Neural cell (in vitro differentiated cells): ENCODE data around the gene CLDN14. TPM values are rescaled to one million over a fixed set of nuclear protein-coding genes. Genes with fewer than 3 reads are reported as not detected.

ENCODE experiments used
- H2AFZ ChIP-seq: fragments of 200-600, 300-800 bp; sonication (generic), shearing (Covaris generic); 2 replicates; pipeline ENCODE4 v1.6.0; 2014; ENCODE audit warnings: low read depth, mild to moderate bottlenecking, antibody characterized with exemption, low read length, moderate library complexity
- H3F3A ChIP-seq: fragments of 200-600 bp; shearing (Covaris generic); 2 replicates; pipeline ENCODE4 v1.6.1; 2016; ENCODE audit warnings: mild to moderate bottlenecking, moderate library complexity, mixed read lengths, antibody characterized with exemption, low read length; ENCODE audit not compliant: insufficient read depth, poor library complexity, severe bottlenecking
- H3K27ac ChIP-seq: fragments of 200-600, 300-800 bp; sonication (generic), shearing (Covaris generic); 2 replicates; pipeline ENCODE4 v1.5.1; 2014; ENCODE audit warnings: mild to moderate bottlenecking, low read length, moderate library complexity
- H3K27me3 ChIP-seq: fragments of 300-800, 200-600 bp; sonication (generic), shearing (Covaris generic); 2 replicates; pipeline ENCODE4 v1.6.0; 2014; ENCODE audit warnings: mild to moderate bottlenecking, low read depth, low read length, moderate library complexity; ENCODE audit not compliant: insufficient read depth
- H3K36me3 ChIP-seq: fragments of 300-800, 200-600 bp; sonication (generic), shearing (Covaris generic); 2 replicates; pipeline ENCODE4 v1.5.1; 2014; ENCODE audit warnings: mild to moderate bottlenecking, antibody characterized with exemption, low read length, moderate library complexity; ENCODE audit not compliant: insufficient read depth
- H3K4me2 ChIP-seq: fragments of 300-800, 200-600 bp; sonication (generic), shearing (Covaris generic); 2 replicates; pipeline ENCODE4 v1.6.0; 2014; ENCODE audit warnings: mild to moderate bottlenecking, low read length
- H3K4me3 ChIP-seq: fragments of 300-800, 200-600 bp; sonication (generic), shearing (Covaris generic); 2 replicates; pipeline ENCODE4 v1.5.1; 2014; ENCODE audit warnings: mild to moderate bottlenecking, low read length, moderate library complexity
- H3K79me2 ChIP-seq: fragments of 200-600 bp; shearing (Covaris generic); replicated peaks from 2 replicates; pipeline ENCODE4 v1.6.0; 2014; ENCODE audit warnings: mild to moderate bottlenecking, low read length, moderate library complexity; ENCODE audit not compliant: insufficient read depth
- H3K9ac ChIP-seq: fragments of 300-800, 200-600 bp; sonication (generic), shearing (Covaris generic); 2 replicates; pipeline ENCODE4 v1.6.1; 2016; ENCODE audit warnings: mild to moderate bottlenecking, low read length, mixed read lengths
- H3K9me2 ChIP-seq: fragments of 200-600 bp; shearing (Covaris generic); 2 replicates; pipeline ENCODE4 v1.6.1; 2016; ENCODE audit warnings: mild to moderate bottlenecking, low read length, mixed read lengths; ENCODE audit not compliant: insufficient read depth
- H3K9me3 ChIP-seq: fragments of 200-600, 300-800 bp; sonication (generic), shearing (Covaris generic); 2 replicates; pipeline ENCODE4 v1.6.1; 2016; ENCODE audit warnings: mild to moderate bottlenecking, mixed run types, low read length, moderate library complexity, mixed read lengths
- H4K20me1 ChIP-seq: fragments of 200-600 bp; shearing (Covaris generic); 2 replicates; pipeline ENCODE4 v1.6.1; 2016; ENCODE audit warnings: mild to moderate bottlenecking, mixed run types; ENCODE audit not compliant: insufficient read depth
- EP300 ChIP-seq: fragments of 450-650 bp; conservative IDR thresholded peaks from 2 replicates; pipeline ENCODE4 v1.6.1; 2014; ENCODE audit warnings: antibody characterized with exemption, mild to moderate bottlenecking, moderate library complexity; ENCODE audit not compliant: poor library complexity, severe bottlenecking
- EZH2 ChIP-seq: fragments of 200-600, 300-800 bp; shearing (Covaris generic), sonication (generic); IDR thresholded peaks from 2 replicates; pipeline ENCODE4 v1.6.1; 2014; ENCODE audit warnings: antibody characterized with exemption, low read length, borderline replicate concordance, mild to moderate bottlenecking; ENCODE audit not compliant: insufficient read depth, poor library complexity, severe bottlenecking
- MXI1 ChIP-seq: fragments of 450-650 bp; conservative IDR thresholded peaks from 2 replicates; pipeline ENCODE4 v1.6.1; 2014; ENCODE audit warnings: antibody characterized with exemption, mild to moderate bottlenecking; ENCODE audit not compliant: poor library complexity, severe bottlenecking
- POLR2AphosphoS5 ChIP-seq: IDR thresholded peaks from 2 replicates; pipeline ENCODE4 v1.6.1; 2012
- RAD21 ChIP-seq: fragments of 450-650 bp; conservative IDR thresholded peaks from 2 replicates; pipeline ENCODE4 v1.6.1; 2014; ENCODE audit warnings: antibody characterized with exemption, mild to moderate bottlenecking, moderate library complexity
- REST ChIP-seq: IDR thresholded peaks from 2 replicates; pipeline ENCODE4 v1.6.1; 2012; ENCODE audit warnings: borderline replicate concordance
- SMC3 ChIP-seq: fragments of 450-650 bp; conservative IDR thresholded peaks from 2 replicates; pipeline ENCODE4 v1.6.1; 2014; ENCODE audit warnings: antibody characterized with exemption, mild to moderate bottlenecking, moderate library complexity; ENCODE audit not compliant: poor library complexity
- TAF1 ChIP-seq: IDR thresholded peaks from 2 replicates; pipeline ENCODE4 v1.6.1; 2012; ENCODE audit warnings: low read depth
- polyA plus RNA-seq: library from polyadenylated mRNA; depleted of rRNA; stranded (reverse); fragments of >200 nt; gene quantifications from 2 replicates; pipeline ENCODE4 v1.2.3, GENCODE V29; 2014
- TF ChIP-seq, protein P1 (sequence below): fragments of 450-650 bp; IDR thresholded peaks from 2 replicates; pipeline ENCODE4 v1.5.1; 2014; ENCODE audit warnings: antibody characterized with exemption, mild to moderate bottlenecking, moderate library complexity; ENCODE audit not compliant: poor library complexity, severe bottlenecking

The CLDN14 gene
- polyA plus RNA-seq, 1 donor from 2014 or later = not detected

- Histone ChIP-seq H2AFZ (no peak overlapping the region), H3K9me2 (no peaks in the 10 kb centered on the region), H3K27me3 (no peaks in the 10 kb centered on the region), H3K79me2 (no peaks in the 10 kb centered on the region), H3K9ac (no peak overlapping the region), H3K4me3 (no peak overlapping the region), H3K36me3 (no peaks in the 10 kb centered on the region), H3K9me3 (no peaks in the 10 kb centered on the region), H3K4me2 (no peak overlapping the region), H3F3A (no peaks in the 10 kb centered on the region), H3K27ac (no peak overlapping the region), H4K20me1 (no peaks in the 10 kb centered on the region)
- TF ChIP-seq EP300 (no peak), EZH2 (no peak), MXI1 (no peak), RAD21 (no peak), REST (no peak), TAF1 (no peak), SMC3 (no peak)
- TF ChIP-seq, protein P1, sequence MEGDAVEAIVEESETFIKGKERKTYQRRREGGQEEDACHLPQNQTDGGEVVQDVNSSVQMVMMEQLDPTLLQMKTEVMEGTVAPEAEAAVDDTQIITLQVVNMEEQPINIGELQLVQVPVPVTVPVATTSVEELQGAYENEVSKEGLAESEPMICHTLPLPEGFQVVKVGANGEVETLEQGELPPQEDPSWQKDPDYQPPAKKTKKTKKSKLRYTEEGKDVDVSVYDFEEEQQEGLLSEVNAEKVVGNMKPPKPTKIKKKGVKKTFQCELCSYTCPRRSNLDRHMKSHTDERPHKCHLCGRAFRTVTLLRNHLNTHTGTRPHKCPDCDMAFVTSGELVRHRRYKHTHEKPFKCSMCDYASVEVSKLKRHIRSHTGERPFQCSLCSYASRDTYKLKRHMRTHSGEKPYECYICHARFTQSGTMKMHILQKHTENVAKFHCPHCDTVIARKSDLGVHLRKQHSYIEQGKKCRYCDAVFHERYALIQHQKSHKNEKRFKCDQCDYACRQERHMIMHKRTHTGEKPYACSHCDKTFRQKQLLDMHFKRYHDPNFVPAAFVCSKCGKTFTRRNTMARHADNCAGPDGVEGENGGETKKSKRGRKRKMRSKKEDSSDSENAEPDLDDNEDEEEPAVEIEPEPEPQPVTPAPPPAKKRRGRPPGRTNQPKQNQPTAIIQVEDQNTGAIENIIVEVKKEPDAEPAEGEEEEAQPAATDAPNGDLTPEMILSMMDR = no peak
Measured at GRCh38 chr21:36508948-36509347, 29.0 kb upstream of the CLDN14 start.

GRCh38 chr21:36507397-36508018 is 27.6 kb upstream of the CLDN14 start:
- Histone ChIP-seq H3K9ac (no peak overlapping the region), H3K27ac (no peak overlapping the region), H3K9me2 (no peaks in the 10 kb centered on the region), H3K27me3 (no peaks in the 10 kb centered on the region), H3K9me3 (no peaks in the 10 kb centered on the region), H3K36me3 (no peaks in the 10 kb centered on the region), H3F3A (no peaks in the 10 kb centered on the region), H3K79me2 (no peaks in the 10 kb centered on the region), H3K4me2 (no peak overlapping the region), H3K4me3 (no peak overlapping the region), H2AFZ (no peak overlapping the region), H4K20me1 (no peaks in the 10 kb centered on the region)
- TF ChIP-seq REST = no peak
- no peak for TF ChIP-seq EZH2
- no peak for TF ChIP-seq RAD21
- TF ChIP-seq, protein P1 = no peak
- TF ChIP-seq POLR2AphosphoS5 = no peak
- TF ChIP-seq EP300 = no peak
- no peak for TF ChIP-seq TAF1
- TF ChIP-seq SMC3 = no peak
